MM.1S (cell line): ENCODE data around the gene PGAM2.
"Not testable (repeated sequence)": the region's sequence is repeated elsewhere in the genome, so short reads cannot be mapped to it uniquely, and the experiment has no call there.

Source experiments
- CTCF ChIP-seq: fragments of 300-600 bp; sonication (generic); IDR thresholded peaks from 2 replicates; pipeline ENCODE4 v1.5.1; 2016; ENCODE audit warnings: antibody characterized with exemption, low read length, mixed read lengths
- EZH2phosphoT487 ChIP-seq: fragments of 300-600 bp; sonication (generic); IDR thresholded peaks from 2 replicates; pipeline ENCODE4 v1.6.1; 2018; ENCODE audit warnings: antibody characterized with exemption, low read length

DNA sequence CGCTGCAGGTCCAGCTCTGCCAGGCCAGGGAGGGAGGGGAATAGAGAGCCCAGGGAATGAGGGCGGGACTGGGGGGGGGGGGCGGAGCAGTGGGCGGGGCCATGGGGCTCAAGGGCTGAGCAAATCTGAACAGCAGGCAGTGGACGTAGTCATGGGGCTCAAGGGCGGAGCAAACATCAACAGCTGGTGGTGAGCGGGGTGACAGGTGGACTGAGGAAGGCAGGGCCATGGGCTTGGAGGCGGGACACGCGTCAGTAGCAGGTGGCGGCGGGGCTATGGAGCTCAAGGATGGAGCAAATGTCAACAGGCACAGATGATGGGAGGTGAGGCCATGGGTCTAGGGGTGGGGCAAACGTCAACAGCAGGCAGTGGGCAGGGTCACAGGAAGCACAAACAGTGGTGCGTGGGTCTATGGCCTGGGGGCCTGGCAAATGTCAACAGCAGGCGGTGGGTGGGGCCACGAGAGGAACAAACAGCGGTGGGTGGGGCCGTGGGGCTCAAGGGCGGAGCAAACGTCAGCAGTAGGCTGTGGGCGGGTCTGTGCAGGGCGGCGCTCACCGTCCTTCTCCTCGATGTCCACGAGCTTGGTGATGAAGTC lies 26.3 kb downstream of the PGAM2 start:
- not testable (repeated sequence) for TF ChIP-seq CTCF, EZH2phosphoT487
